CD4-positive, alpha-beta T cell treated with Interleukin-1 beta for 1 hour (primary cell): ENCODE data around the gene SHC4.

Experiments used
- DNase-seq, 2 donors: peaks; one replicate each; pipeline ENCODE4 v3.0.0-alpha.2; 2020 to 2022

Gene SHC4

DNA sequence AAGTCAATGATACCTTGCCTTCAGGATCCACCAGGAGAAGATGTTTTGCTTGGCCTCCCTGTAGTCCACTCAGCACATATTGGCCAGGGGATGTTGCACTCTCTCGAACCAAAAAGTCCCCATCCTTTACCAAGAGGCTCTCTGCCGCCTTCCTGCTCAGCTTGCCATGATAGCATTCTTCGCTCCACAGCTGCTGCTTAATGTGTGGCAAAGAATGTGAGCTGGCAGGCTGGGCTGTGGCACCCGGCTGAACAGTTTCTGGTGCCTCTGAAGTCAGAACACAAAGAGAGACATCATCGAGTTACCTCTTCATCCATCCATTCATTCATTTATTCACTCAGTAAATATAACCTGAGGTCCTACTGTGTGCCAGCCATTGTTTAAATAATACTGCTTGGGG lies 129.0 kb downstream of the SHC4 start:
- DNase-seq, result no peak

DNA sequence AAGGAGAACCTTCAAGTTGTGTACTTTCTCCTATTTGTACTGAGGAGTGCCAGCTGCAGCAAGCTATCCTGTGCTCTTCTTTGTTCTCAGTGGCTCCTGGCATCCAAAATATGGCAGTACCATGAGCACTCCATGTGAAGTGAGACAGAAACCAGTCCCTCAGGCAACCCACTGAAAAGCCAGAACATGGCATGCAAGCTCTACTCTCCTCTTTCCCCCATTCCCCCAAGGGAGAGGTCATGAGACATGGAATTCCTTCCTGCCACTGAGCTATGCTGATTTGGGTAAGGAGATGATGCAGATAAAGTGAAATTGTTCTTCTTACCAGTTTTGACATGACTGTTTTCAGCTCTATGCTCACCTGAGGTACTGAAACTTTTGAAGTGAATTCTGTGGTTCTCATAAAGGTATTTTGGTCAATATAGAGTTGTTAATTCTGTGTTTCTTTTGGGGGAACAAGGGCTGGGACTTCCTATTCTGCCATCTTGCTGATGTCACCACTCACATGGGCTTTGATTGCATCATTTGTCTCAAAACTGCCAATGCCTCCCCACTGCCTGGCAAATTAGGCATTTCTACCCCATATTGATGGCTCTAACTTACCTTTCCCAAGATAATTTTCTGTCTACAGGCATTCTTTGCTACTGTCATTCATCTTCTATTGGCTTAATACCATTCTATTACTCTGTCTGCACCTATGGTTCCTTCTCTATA lies 130.0 kb downstream of the SHC4 start:
- no peak for DNase-seq

DNA sequence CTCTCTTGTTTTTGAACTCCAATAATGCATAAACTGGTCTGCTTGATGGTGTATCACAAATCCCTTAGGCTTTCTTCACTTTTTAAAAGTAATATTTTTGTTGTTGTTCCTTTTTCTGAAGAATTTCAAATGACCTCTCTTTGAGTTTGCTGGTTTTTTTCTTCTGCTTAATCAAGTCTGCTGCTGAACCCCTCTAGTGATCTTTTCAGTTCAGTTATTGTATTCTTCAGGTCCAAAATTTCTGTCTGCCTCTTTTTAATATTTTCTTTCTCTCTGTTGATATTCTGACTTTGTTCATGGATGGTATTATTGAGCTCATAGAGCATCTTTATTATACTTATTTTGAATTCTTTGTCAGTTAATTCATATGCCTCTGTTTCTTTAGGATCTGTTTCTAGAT lies 131.1 kb downstream of the SHC4 start:
- DNase-seq, result no peak

DNA sequence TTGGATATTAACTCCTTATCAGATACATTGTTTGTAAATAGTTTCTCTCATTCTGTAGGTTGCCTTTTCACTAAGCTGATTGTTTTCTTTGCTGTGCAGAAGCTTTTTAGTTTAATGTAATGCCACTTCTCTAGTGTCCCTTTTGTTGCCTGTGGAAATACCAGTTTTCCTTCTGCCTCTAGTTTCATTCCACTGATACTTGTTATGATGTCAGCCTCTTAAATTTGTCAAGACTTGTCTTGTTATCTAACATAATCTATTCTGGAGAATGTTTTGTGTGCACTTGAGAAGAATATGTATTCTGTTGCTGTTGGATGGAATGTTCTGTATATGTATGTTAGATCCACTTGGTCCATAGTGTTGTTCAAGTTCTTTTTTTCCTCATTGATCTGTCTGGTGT lies 134.8 kb downstream of the SHC4 start:
- DNase-seq, result no peak

DNA sequence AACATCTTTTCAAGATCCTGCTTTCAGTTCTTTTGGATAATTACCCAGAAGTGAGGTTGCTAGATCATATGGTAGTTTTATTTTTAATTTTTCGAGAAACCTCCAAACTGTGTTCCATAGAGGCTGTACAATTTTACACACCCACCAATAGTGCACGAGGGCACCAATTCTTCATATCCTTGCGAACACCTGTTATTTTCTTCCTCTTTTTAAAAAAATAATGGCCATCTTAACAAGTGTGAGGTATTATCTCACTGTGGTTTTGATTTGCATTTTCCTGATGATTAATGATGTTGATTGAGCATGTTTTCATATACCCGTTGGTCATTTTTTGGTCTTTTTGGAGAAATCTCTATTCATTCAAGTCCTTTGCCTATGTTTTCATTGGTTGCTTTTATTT lies 135.2 kb downstream of the SHC4 start:
- no peak for DNase-seq

DNA sequence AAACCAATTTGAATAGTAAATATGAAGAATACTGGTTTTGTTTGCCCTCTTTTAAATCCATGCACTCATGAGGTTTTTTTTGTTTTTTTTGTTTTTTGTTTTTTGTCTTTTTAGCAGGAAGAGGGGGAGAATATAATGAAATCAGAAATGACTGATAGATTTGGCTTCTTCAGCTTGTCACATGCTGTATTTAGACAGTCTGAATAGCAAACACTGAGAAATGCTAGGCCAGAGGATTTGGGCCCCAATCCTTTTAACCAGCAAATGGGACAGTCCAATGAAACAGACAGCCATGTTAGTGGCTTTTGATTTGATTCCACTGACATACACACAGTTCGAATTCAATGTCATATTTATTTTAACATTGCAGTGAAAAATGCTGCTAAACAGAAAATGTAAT lies 138.6 kb downstream of the SHC4 start:
- no peak for DNase-seq

DNA sequence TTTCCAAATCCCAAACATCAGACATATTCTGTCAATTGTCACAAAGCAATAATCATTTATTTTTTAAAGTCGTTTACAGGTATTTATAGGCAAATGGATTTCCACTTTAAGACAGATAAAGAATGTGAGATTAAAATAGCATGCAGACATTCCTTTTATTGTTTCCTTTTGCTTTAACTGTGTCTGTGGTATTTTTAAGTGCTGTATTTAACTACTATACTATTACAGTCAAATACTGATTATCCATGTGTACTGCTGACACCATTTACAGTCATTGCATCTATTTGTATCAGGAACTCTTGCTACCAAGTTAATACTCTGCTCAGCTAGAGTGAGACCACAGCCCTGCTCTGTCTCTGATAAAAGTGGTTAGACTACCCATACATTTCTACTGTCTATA lies 140.0 kb downstream of the SHC4 start:
- DNase-seq, result no peak

DNA sequence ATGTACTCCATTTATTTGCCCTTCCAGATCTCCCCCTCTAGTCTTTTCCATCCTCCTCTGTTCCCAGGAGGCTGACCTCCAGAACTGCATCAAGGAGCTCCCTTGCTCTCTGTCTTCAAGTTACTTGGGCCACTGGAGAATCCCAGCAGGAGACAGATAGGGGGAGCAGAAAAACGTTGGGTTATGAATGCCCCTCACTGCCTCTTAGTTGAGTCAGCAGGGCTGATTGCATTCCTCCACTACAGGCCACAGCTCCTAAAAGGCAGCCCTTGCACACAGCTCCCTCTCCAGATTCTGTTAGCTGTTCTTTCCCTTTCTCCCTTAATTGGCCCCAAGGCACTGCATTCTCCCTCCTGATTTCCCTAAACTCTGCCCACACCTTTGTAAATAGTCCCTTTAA lies 140.5 kb downstream of the SHC4 start:
- no peak for DNase-seq

DNA sequence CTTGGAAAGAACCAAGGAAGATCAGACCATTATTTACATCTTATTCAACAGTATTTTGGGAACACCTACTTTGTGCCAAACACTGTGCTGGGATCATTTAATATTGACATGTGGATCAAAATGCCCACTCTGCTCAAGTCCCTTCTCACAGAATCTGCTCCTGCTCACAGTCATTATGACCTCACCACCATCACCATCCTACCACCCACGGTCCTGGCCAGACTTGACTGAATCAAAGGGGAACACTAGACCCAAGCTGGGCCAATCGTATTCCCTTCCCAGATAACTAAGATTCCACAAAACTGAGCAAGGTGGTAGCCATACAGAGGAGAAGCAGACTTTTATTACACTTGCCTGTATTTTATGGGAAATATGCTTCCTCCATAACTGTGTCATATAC lies 149.4 kb downstream of the SHC4 start:
- DNase-seq, result no peak

DNA sequence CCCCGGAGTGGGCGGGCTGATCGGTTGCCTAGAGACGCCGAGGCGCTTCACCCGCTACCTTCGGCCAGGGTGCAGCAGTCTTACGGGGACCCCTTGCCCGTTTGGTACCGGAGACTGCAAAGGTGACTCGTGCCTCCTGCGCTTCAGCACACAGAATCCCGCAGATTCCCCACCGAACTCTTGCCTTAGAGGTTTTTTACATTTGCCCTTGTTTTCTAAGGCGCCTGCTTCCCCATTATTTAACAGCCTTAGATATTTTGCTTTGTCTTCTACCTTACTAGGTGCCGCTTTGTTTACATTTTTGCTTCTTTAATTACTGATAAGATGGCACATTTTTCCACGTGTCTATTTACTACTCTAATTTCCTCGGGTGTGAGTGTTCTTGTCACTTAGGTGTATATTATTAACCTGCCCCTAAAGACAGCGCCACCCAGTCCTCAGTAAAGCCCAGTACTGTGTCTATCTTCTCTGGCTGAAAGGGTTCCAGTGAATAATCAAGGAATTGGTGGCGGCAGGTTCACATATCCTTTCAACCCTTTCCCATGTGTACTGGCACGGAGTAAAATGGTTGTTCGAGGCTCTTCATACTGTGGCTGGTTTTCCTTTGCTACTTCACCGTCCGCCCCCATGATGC lies 152.3 kb downstream of the SHC4 start:
- no peak for DNase-seq

DNA sequence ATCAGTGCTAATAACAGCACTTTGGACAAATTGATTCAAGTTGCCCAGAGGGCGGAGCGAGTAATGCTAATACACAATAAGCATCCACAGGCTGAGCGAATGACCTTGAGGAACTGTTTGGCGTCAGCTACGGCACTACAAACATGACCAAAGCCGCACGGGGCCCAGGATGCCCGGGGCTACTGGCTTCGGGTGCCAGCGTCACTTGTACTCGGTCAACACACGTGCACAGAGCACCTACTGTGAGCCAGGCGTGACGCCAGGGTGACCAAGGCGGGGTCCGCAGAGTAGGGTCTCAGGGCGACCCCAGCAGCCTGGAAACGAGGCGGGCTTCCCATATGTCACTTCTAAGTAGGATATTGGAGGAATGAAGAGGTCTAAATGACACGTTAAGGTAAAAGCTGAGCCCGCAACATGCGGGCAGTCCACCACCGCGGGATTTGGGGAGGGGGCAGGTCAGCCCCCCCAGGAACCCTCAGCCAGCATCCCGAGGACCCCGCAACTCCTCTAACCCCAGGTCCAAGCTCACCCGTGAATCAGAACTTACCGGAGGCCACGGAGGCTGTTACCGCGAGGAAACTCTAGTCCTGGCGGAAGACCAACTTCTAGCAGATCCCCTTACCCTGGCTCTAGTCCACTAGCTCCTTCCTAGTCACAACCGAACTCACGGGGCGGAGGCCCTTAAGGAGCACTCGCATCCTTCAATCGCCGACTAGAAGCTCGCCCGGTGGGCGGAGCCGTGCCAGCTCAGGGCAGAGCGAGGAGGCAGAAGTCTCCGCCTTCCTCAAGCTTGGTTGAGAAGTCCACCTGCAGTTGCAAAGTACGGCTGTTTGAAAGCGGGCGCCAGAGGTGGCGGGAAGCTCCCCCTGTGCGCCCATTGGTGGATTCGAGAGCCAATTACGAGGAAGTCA lies 153.1 kb downstream of the SHC4 start, which contains the start of gene CEP152:
CEP152 (minus strand) TSS at position 656 of the 911 bp plus-strand sequence. CDS start 5,420 bp downstream, outside the sequence.
- DNase-seq, result peak; percentile 99

DNA sequence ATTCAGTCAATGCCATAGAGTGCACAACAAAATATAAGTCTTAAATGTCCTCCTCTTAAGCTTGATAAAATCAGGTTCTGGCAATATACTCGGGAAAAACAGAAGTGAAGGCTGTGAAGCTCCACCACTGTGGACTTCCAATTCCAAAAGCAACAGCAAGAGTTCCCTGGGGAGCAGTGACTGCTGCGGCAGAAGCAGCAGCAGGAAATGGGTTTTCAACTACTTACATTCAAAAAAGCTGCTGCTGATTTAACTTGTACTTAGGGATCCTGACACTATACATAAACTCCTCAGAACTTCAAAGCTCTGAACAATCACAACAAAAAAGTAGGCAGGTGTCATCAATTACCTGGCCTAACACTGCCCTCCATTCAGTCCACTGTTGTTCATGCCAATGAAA lies 157.6 kb downstream of the SHC4 start:
- DNase-seq, result no peak

DNA sequence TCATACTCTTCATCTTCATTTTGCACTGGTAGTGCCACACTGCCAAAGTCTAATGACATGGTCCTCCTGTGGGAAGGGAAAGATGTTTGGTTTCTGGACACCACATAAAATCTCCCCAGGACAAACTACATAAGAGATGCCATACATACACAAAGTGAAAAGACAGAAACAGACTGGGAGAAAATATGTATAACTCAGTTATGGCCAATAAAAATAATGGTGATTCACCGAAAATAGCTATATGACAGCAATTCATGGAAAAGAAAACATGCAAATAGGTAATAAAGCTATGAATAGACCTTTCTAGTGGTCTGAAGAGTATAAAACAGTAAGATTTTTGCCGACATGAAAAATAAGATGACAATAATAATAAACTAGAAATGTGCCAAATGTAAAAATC lies 158.1 kb downstream of the SHC4 start:
- no peak for DNase-seq

DNA sequence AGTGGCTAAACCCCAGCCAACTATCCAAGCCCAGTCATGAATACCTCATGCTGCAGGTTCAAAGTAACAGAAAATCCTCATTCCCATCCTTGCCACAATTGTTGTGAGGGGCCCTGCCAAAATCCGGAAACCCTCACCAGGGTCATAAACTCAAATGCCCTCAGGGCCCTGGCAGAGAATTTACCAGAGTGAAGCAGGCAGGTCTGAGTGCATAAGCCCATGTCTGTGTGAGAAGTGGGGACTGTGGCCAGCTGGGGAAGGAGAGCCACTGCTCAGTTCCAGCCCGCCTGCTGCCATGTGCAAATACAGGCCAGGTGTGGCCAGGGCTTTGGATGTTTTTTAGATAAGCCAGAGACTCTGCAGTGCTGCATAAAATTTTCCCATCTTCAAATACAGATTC lies 159.8 kb downstream of the SHC4 start:
- no peak for DNase-seq

DNA sequence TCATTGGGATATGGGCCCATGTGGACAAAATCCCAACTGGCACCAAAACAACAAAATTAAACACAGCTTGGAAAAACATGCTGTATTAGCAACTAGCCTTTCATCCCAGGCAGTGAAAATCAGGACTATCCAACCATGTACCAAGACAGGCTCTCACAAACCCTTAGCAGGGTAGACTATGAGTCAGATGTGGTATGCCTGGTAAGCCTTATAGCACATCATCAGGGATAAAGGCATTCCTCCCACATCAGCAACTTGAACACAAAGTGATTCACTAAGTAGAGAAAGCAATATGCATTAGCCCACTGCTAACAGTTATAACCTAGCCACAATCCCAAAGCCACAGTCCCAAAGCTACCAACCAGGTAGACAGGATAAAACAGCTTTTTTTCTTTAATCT lies 160.9 kb downstream of the SHC4 start:
- no peak for DNase-seq

DNA sequence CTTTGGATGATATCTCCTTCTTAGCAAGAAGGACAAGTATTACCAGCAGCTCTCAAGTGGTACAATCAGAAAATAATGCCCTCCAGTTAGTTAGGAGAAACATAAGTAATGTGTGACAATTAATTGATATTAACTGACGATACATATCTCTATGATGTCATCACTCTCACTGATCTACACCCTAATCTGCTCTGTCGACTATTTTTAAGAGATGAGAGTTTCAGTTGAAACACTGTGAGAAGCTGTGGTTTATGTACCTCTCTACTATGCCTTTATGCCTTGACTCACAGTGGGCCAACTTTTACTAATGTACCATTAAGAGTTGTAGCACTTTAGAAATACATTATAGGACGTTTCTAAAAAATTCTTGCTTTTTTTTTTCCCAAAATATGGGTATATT lies 161.5 kb downstream of the SHC4 start:
- DNase-seq, result no peak

DNA sequence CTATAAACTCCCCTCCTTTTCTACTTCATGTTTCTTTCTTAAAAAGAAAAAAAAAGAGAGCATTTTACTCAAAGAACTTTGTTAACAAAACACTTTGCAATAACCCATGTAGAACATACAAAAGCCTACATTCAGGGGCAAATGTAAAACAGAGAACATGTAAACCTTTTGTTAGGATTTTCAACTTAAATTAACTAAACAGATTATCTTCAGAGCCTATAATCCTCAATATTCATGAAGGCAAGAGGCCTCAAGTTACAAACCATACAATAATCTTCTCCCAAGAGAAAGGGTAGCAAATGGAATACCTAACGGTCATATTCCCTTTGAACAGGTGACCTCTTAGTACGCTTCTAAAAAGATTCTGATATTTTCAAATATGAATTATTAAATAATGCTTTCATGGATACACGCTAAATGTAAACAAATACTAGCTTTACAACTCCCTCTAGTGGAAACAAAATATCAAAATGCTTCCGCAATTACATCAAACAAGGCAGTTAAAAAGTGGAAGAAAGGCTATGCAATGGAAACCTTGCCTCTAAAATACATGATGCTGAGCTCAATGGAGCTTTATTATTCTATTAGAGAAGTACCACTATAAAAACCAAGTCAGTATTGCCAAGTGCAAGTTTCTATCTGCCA lies 162.8 kb downstream of the SHC4 start:
- DNase-seq, result no peak

DNA sequence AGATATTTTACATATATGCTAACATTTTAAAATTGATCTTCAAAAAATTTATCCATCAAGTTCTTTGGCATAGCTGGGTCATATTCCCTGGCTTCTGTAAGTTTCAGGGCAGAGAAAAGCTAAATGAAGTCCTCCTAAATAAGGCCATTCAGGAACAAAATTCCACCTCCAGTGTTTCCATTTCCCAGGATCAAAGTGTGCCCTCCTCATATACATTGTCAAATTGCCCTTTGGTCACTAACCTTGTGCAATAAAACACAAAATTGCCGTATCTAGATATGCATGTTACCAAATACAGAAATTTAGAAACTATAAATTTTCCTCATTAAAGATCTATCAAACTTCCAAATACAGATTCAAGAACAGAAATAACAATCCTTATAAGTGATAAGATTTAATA lies 163.5 kb downstream of the SHC4 start:
- DNase-seq, result no peak

DNA sequence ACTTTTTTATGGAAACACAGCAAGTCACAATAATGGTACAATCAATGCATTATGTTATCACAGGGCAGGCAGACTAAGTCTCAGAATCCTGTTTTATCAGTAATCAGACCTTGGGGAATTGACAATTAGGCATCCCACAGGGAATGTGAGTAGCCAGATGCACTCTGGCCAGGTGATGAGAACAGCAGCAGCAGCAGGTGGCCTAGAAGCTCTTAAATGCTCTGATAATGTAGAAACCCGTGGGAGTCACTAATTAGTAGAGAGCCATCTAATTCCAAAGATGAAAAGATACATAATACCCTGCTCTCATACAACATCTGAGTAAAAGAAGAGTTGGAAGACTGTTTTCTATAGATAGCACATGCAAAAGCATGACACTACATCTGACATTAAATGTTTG lies 165.4 kb downstream of the SHC4 start:
- DNase-seq, result no peak

DNA sequence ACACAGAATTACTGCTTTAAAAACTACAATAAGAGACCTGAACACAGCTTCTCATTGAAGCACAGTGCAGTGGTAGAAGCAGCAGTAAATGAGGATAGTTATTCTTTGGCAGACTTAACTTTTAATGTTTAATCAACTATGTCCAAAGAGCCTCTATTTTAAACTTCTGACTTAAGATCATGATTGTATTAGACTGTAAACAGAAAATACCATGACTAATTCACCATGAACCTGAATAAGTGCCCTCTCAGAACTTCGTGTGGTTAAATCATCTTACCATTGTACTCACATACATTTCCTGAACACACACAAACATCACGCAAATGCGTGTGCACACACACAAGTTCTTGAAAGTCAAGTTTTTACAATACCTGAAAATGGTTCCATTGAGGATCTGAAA lies 166.8 kb downstream of the SHC4 start:
- DNase-seq, result no peak

DNA sequence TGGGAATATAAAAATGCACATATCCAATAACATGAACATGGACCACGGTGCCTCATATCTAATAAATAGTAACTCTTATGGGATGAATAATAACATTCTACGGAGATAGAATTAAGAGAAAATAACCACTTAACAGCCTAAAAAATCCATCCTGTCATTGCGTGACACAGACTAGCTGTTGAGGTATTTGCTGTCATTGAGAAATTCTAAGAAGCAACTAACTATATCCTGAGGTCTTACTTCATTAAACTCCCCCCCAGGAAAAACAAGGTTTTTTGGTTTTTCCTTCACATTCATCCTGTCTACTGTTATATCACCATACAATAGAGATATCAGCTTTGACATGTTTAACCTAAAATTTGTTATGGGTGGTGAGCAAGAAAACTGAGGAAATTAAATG lies 167.2 kb downstream of the SHC4 start:
- DNase-seq, result no peak

DNA sequence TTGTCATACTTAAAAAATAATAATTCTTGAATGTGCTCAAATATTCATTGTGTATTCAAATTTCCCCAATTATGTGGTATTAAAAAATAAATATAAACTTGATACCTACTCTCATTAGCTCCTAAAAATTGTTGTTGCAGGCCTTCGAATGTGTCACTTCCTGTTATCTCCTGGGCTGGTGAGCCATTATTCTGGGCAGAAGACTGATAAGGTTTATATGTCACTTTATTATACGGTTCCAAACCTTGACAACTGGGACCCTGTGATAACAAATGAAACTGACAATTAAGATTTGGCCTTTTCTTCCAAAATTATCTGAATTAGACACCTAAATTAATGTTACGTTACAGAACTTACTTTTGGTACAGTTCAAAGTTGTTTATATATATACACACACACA lies 167.8 kb downstream of the SHC4 start:
- DNase-seq, result no peak

DNA sequence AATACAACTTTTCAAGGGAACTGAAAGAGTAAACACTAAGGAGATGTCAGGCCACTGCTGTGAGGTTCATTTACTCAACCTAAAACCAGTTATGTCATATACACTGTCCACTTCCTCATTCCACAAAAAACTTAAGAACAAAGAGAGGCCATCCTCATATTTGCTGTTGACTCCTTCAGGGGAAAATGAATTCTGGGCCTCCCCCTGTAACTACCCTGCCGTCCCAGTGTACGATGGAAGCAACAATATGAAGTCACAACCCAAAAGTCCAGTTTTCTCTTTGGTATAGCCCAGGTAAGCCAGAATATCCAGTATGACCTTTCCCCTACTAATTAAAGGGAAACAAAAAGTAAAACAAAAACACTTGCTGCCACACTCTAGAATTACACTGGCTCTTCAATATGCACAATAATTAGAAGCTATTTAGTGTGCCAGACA lies 169.0 kb downstream of the SHC4 start:
- no peak for DNase-seq
